A172 (cell line): ENCODE results near the gene GPC3. TPM values are rescaled to one million over a fixed set of nuclear protein-coding genes. Genes with fewer than 3 reads are reported as not detected.
"Not testable (repeated sequence)": the region's sequence is repeated elsewhere in the genome, so short reads cannot be mapped to it uniquely, and the experiment has no call there.

Experiments
- DNase-seq: peaks from one replicate; pipeline ENCODE4 v3.0.0-alpha.2; 2015; ENCODE audit warnings: low spot score
- total RNA-seq: library from RNA; depleted of rRNA; stranded (reverse); fragments of >200 nt; shearing (Covaris generic); gene quantifications from 2 replicates; pipeline ENCODE4 v1.2.3, GENCODE V29; 2014

GPC3 gene
- total RNA-seq, 1 experiment from 2014 or later: not detected

- no peak for DNase-seq
These were observed 10.4 kb upstream of the GPC3 start for GRCh38 chrX:133995759-133996158.

DNA sequence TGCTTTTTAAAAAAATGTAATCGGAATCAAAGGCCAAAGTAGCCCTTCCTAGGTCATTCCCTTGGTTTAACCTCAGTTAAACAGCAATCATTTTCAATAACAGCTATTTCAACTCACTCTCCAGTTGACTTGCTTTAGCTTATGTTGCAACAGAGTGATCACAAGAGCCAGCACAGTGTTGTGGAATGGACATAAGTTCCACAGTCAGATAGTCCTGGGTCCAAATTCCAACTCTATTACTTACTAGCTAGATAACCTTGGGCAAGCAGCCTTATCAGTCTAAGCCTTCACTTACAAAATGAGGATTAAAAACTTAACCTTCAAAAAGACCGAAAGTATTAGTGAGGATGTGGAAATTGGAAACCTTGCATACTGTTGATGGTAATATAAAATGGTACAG, 9.2 kb upstream of the GPC3 start:
- DNase-seq: no peak

DNA sequence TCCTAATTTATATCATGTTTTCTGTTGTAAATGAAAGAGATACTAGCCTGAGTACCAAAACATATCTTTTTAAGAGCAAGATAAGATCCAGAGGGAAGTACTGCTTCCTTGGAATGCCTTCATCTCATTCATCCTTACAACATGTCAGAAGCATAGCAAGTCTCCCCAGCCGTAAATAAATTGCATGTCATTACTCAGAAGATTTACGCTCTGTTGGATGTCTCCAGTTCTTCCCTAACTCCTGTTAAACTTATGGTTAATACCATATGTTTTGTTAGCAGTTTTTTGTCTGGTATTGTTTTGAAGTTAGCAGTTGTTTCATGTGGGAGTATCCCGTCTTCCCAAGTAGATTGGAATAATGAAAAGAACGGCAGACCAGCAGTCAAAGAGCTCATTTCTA, 7.5 kb upstream of the GPC3 start:
- DNase-seq: no peak

DNA sequence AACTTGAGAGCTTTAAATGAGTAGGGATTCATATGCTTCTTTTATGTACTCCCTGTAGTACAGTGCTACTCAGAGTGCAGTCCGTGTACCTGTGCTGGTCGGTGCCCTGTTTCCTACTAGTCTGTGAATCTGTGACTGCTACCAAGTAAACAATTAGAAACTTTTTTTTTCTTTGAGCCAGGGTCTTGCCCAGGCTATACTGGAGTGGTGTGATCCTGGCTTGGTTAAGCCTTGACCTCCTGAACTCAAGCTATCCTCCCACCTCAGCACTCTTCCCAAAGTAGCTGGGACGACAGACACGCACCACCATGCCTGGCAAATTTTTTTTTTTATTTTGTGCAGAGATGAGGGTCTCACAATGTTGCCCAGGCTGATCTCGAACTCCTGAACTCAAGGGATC, 6.4 kb upstream of the GPC3 start:
- no peak for DNase-seq

DNA sequence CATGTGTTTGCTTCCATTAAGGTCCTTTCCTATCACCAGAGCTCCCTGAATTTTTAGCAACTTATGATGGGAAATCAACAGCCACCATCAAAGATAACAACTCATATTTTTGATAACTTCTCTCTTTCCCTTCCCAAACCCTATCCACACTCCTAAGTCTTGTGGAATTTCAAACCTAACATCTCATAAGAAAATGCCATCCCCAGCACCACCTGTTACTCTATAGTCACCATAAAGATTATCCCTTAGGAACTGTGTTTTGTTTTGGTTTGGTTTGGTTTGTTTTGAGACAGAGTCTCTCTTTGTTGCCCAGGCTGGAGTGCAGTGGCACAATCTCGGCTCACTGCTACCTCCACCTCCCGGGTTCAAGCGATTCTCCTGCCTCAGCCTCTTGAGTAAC, 5.7 kb upstream of the GPC3 start:
- not testable (repeated sequence) for DNase-seq

DNA sequence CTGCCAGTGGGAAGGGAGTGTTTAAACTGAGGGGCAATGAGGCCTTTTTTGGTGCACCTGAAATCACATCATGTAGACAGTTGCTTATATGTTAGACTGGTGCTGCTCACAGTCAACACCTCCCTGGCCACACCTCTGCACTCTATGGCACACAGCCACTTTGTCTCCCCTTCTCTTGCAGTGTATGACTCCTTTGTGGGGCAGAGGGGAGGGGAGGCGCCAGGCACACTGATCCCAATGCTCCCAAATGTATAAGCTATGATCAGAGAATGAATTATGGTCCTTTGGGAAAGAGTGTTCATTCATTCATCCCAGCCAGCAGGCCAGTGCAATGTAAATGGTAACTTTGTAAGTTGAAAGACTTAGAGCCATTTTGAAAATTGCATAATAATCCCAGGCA, 4.6 kb upstream of the GPC3 start:
- DNase-seq: no peak

GRCh38 chrX:133989490-133989889, 4.1 kb upstream of the GPC3 start:
- DNase-seq: no peak

GRCh38 chrX:133988010-133988409, 2.6 kb upstream of the GPC3 start:
- no peak for DNase-seq

GRCh38 chrX:133987188-133987587, 1.8 kb upstream of the GPC3 start:
- DNase-seq: no peak

DNA sequence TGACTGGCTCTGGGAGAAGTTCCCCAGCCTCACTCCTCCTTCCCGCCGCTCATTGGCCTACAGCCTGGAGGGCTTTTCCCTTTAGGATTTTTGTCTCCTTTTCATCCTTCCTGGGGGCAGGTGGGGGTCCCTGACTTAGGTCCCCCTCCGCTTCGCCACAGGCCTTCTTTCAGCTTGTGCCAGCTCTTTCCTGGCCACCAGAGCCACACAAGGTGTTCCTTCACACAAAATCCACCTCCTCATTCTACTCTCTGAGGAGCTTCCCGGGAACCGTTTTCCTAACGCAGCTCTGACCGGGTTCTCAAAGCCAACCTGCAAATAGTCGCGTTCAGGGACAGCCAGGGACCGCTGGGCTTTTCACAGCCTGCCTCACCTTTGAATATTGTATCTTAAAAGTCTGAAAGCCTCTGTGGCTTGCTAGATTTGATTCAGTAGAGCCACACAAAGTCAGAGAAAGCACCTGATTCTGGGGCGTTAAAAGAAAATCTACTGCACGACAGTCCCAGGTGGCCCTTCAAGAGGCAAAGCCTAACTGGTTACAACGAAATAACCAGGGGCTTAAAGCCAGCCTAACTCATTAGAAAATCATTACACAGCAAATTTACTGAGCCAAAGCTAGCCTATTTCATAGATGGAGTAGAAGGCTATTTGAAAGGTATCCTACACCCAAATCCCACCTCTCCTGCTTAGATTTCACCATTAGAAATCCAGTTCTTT, 731 bp upstream of the GPC3 start:
- DNase-seq: no peak

GRCh38 chrX:133984857-133985163, 584 bp downstream of the GPC3 start:
- DNase-seq: no peak

DNA sequence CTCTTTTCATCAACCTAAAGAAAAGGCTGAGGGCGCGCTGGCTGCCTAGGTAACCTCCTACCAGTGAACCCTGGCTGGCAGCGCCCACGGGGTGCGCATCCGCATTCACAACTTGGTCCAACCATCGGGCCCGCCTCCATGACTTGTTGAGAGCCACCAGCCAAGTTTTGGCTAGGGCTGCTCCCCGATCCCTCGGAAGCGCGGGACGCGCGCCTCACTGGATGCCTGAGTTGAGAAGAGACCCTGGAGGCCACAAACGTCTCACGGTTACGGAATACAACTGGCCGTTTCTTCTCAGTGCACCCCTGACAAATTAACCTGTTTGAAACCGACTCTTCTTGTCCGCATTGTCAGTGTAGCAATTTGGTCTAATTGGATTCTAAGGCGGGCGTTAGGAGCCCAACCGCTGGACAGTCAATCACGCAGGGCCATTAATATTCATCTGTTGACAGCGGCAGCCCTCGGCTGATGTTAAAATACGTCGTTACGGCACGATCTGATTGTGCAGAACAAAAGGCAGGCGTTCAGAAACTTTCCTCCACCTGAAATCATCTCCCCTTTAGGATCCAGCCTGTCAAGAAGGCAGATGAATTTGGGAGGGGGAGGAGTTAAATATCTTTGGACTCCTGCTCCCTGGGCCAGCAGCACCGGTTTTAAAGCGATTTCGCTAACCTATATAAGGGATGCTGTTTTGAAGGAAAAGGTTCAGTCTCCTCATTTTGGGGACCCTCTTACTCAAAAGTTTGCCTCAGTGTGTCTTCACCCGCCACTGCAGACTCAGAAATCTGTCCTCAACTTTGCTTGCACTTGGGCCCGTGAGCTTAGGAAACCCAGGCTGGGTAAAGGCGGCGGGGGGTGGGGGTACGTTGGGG, 1.2 kb downstream of the GPC3 start:
- DNase-seq: no peak

DNA sequence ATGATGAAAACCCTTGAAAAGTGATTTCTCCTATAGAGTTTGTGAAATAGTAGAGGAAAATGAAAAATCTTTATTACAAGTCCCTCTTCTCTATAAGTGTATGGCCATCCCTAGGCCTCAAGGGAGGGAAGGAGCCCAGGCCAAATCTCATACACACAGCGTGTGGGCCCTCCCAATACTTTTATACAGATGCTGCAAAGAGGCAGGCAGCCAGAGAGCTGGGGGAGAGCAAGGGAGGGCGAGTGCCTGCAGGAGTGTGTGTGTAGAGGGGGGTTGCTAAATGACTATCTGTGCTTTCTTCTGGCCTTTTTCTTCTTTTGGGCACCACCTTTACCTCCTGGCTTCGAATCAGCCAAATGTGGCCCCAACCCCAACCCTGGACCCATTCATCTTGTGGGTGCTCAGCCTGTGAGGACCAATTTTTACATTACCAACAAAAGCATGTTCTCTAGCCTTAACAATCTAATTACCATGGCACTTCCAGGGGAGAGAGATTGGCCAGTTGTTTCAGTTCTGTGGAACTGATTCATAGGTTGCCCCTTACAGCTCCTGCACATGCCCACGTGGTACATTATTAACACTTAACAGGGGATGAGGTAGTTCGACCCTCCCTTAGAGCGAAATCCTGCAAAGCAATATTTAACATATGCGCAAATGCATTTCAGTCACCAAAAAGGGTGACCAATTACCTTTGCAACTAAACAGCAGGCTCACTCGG, 2.0 kb downstream of the GPC3 start:
- DNase-seq: no peak

- DNase-seq: no peak
These were observed 3.5 kb downstream of the GPC3 start for GRCh38 chrX:133981924-133982323.

- no peak for DNase-seq
These were observed 4.4 kb downstream of the GPC3 start for GRCh38 chrX:133980832-133981588.

- DNase-seq: no peak
These were observed 5.0 kb downstream of the GPC3 start for GRCh38 chrX:133980406-133980805.

- no peak for DNase-seq
These were observed 5.7 kb downstream of the GPC3 start for GRCh38 chrX:133979641-133980230.

- DNase-seq: no peak
These were observed 11.7 kb downstream of the GPC3 start for GRCh38 chrX:133973704-133974103.

DNA sequence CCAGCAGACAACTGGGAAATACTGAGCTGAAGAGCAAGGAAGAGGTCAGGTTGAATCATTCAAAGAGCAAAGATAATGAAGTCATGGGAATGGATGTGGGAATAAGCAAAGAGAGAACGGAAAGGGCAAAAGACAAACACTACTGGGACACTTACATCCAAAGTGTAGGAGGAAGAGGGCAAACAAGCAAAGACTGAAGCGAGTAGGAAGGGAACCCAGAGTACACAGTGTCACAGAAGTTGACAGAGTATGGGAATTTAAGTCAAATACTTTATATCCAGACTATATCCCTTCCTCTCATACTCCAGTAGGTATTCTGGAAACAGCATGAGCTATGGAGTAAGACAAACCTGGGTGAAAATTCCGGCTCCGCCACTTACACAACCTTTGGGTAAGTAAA, 12.5 kb downstream of the GPC3 start:
- DNase-seq: no peak

DNA sequence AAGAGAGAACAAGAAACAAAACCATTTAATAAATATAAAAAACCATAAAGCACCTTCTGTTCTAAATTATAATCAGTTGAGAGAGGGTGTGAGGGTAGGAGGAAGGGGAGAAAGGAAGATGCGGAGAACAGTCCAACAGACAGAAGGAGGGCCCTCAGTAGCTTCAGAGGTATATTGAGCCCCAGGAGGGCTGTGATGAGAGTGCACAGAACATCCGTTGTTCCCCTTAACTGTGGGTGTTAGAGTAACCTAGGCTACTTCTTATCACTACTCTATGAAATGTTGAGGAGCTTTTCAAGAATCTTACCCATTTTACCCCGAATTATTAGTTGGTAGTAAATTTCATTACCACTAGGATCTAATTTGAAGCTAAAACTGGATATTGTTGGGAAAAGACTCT, 13.8 kb downstream of the GPC3 start:
- DNase-seq: no peak

GRCh38 chrX:133970076-133970475, 15.3 kb downstream of the GPC3 start:
- DNase-seq: no peak

GRCh38 chrX:133969191-133969590, 16.2 kb downstream of the GPC3 start:
- DNase-seq: no peak
